ENCODE measurements around the gene HDHD2. TPM values are rescaled to one million over a fixed set of nuclear protein-coding genes. Genes with fewer than 3 reads are reported as not detected.

Gene HDHD2
- total RNA-seq, 4 donors from 2014 or later = 39.8 to 114 (median 54.6) TPM

- 22 to 28% methylated on average over 12 of the region's 12 CpGs for WGBS, 2 donors
- TF ChIP-seq CTCF (IDR thresholded peaks at IDR 0.05) (no peak), POLR2A (IDR thresholded peaks at IDR 0.05) (no peak)
- H3K27ac ChIP-seq = peak overlapping the region; percentile 85 to 89 (median 87)
- peak in 1 of 2 donors; percentile 13 for DNase-seq
- no peaks in the 10 kb centered on the region for H3K27me3 ChIP-seq
- peaks cover 2 to 4% of the 10 kb centered on the region in 2 donors for H3K36me3 ChIP-seq
- H3K4me3 ChIP-seq (replicated peaks in 1 of 3) = peak overlapping the region; percentile 28 to 72 (median 66)
- intact Hi-C loops (cut with DNase I) = no loop called here
- H3K9me3 ChIP-seq = no peaks in the 10 kb centered on the region
- peaks cover 17% of the 10 kb centered on the region in 2 donors for H3K4me1 ChIP-seq
These were observed 757 bp downstream of the HDHD2 start for GRCh38 chr18:47149457-47150028.

GRCh38 chr18:47146206-47146605 is 4.1 kb downstream of the HDHD2 start:
- DNase-seq = no peak
- WGBS, 2 donors = 92 to 97% methylated on average over 3 of the region's 3 CpGs
- peaks cover 14% of the 10 kb centered on the region in 2 donors for H3K4me1 ChIP-seq
- intact Hi-C loops (cut with DNase I) = no loop called here
- no peak overlapping the region for H3K27ac ChIP-seq
- no peaks in the 10 kb centered on the region for H3K27me3 ChIP-seq
- no peaks in the 10 kb centered on the region for H3K36me3 ChIP-seq
- H3K4me3 ChIP-seq (replicated peaks in 1 of 3) = no peak overlapping the region
- TF ChIP-seq CTCF (IDR thresholded peaks at IDR 0.05) (no peak), POLR2A (IDR thresholded peaks at IDR 0.05) (no peak)
- H3K9me3 ChIP-seq = no peaks in the 10 kb centered on the region

GRCh38 chr18:47143899-47144485 is 6.3 kb downstream of the HDHD2 start:
- H3K27me3 ChIP-seq = no peaks in the 10 kb centered on the region
- H3K4me3 ChIP-seq (replicated peaks in 1 of 3) = no peak overlapping the region
- H3K4me1 ChIP-seq = peaks cover 5 to 7% of the 10 kb centered on the region in 2 donors
- H3K36me3 ChIP-seq = no peaks in the 10 kb centered on the region
- TF ChIP-seq CTCF (IDR thresholded peaks at IDR 0.05) (no peak), POLR2A (IDR thresholded peaks at IDR 0.05) (no peak)
- intact Hi-C loops (cut with DNase I) = no loop called here
- no peaks in the 10 kb centered on the region for H3K9me3 ChIP-seq
- WGBS, 2 donors = 96 to 97% methylated on average over 4 of the region's 4 CpGs
- no peak overlapping the region for H3K27ac ChIP-seq
- no peak for DNase-seq

GRCh38 chr18:47143153-47143552 is 7.1 kb downstream of the HDHD2 start:
- Histone ChIP-seq H3K4me1 (no peaks in the 10 kb centered on the region), H3K27me3 (no peaks in the 10 kb centered on the region), H3K36me3 (no peaks in the 10 kb centered on the region), H3K9me3 (no peaks in the 10 kb centered on the region), H3K4me3 (replicated peaks in 1 of 3) (no peak overlapping the region), H3K27ac (no peak overlapping the region)
- WGBS, 2 donors = 95 to 99% methylated on average over 5 of the region's 5 CpGs
- DNase-seq = no peak
- TF ChIP-seq POLR2A (IDR thresholded peaks at IDR 0.05) (no peak), CTCF (IDR thresholded peaks at IDR 0.05) (no peak)
- intact Hi-C loops (cut with DNase I) = no loop called here

GRCh38 chr18:47141289-47141688 is 9.0 kb downstream of the HDHD2 start:
- no peaks in the 10 kb centered on the region for H3K27me3 ChIP-seq
- no peak overlapping the region for H3K4me3 ChIP-seq (replicated peaks in 1 of 3)
- TF ChIP-seq POLR2A (IDR thresholded peaks at IDR 0.05) (no peak), CTCF (IDR thresholded peaks at IDR 0.05) (no peak)
- intact Hi-C loops (cut with DNase I) = no loop called here
- H3K9me3 ChIP-seq = no peaks in the 10 kb centered on the region
- H3K36me3 ChIP-seq = no peaks in the 10 kb centered on the region
- H3K4me1 ChIP-seq = no peaks in the 10 kb centered on the region
- H3K27ac ChIP-seq = no peak overlapping the region
- DNase-seq = no peak
